ENCODE data around the gene FAM83B.

Gene FAM83B

DNA sequence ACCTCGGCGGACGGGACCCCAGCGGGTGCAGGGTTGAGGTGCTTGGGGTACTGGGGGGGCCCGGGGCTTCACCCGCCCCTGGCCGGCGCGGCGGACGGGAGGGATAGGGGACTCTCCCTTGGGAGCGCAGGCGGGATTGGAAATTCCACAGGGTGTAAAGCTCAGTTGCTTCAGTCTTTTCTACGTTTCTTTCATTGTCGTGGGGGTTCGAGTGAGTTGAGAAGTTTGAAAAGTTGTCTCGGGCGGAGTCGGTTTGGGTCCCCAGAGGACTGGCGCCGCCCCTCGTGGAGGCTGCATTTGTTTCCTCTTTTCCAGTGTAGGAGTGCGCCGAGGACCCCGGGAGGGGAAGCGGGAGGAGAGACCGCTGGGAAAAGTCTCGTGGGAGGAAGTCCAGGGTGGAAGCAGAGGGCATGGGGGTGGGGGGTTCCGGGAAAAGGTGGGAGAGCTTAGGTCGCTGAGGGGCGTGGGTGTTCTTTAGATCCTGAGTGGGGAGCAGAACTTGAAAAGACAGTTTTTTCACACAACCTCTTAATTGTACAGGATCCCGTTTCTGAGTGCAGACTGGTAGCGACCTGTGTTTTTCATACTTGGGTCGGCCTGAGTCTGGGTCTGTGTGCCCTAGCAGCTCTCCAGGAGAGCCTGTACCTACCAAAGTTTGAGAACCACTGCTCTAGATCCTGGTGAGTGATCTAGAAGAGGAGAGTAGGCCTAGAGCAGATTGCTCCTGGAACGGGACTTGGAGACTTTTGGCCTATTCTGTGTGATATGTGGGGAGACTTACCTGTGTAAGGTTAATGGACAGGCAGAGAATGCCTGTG is 495 bp downstream of the FAM83B start (continued):
- TF ChIP-seq, protein P1, sequence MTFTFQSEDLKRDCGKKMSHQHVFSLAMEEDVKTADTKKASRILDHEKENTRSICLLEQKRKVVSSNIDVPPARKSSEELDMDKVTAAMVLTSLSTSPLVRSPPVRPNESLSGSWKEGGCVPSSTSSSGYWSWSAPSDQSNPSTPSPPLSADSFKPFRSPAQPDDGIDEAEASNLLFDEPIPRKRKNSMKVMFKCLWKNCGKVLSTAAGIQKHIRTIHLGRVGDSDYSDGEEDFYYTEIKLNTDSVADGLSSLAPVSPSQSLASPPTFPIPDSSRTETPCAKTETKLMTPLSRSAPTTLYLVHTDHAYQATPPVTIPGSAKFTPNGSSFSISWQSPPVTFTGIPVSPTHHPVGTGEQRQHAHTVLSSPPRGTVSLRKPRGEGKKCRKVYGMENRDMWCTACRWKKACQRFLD (tag by site-specific recombination; IDR thresholded peaks at IDR 0.05) = no peak
- no peak for TF ChIP-seq ZSCAN16 (tag by site-specific recombination; IDR thresholded peaks at IDR 0.05)
- TF ChIP-seq, protein P2, sequence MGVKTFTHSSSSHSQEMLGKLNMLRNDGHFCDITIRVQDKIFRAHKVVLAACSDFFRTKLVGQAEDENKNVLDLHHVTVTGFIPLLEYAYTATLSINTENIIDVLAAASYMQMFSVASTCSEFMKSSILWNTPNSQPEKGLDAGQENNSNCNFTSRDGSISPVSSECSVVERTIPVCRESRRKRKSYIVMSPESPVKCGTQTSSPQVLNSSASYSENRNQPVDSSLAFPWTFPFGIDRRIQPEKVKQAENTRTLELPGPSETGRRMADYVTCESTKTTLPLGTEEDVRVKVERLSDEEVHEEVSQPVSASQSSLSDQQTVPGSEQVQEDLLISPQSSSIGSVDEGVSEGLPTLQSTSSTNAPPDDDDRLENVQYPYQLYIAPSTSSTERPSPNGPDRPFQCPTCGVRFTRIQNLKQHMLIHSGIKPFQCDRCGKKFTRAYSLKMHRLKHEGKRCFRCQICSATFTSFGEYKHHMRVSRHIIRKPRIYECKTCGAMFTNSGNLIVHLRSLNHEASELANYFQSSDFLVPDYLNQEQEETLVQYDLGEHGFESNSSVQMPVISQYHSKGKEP (tag by site-specific recombination; IDR thresholded peaks at IDR 0.05) = no peak
- TF ChIP-seq ZNF624 (tag by site-specific recombination; IDR thresholded peaks at IDR 0.05) = no peak
- no peak; the same call in 1 of the 2 replicates for TF ChIP-seq WT1 (tag by site-specific recombination; IDR thresholded peaks at IDR 0.05)
- TF ChIP-seq, protein P3, sequence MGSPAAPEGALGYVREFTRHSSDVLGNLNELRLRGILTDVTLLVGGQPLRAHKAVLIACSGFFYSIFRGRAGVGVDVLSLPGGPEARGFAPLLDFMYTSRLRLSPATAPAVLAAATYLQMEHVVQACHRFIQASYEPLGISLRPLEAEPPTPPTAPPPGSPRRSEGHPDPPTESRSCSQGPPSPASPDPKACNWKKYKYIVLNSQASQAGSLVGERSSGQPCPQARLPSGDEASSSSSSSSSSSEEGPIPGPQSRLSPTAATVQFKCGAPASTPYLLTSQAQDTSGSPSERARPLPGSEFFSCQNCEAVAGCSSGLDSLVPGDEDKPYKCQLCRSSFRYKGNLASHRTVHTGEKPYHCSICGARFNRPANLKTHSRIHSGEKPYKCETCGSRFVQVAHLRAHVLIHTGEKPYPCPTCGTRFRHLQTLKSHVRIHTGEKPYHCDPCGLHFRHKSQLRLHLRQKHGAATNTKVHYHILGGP (tag by site-specific recombination; IDR thresholded peaks at IDR 0.05) = no peak
- TF ChIP-seq ZFP69B (tag by site-specific recombination; IDR thresholded peaks at IDR 0.05) = no peak
- TF ChIP-seq SP3 (tag by site-specific recombination; IDR thresholded peaks at IDR 0.05) = peak; percentile 41; the same call in 1 of the 2 replicates
- TF ChIP-seq ZNF785 (tag by site-specific recombination; IDR thresholded peaks at IDR 0.05) = no peak
- 0 out of 2 replicates have a peak, but pooled peaks have one; percentile 22 for TF ChIP-seq ZNF600 (tag by site-specific recombination; IDR thresholded peaks at IDR 0.05)
- TF ChIP-seq, protein P4, sequence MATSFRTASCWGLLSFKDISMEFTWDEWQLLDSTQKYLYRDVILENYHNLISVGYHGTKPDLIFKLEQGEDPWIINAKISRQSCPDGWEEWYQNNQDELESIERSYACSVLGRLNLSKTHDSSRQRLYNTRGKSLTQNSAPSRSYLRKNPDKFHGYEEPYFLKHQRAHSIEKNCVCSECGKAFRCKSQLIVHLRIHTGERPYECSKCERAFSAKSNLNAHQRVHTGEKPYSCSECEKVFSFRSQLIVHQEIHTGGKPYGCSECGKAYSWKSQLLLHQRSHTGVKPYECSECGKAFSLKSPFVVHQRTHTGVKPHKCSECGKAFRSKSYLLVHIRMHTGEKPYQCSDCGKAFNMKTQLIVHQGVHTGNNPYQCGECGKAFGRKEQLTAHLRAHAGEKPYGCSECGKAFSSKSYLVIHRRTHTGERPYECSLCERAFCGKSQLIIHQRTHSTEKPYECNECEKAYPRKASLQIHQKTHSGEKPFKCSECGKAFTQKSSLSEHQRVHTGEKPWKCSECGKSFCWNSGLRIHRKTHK (tag by site-specific recombination; IDR thresholded peaks at IDR 0.05) = no peak
- TF ChIP-seq OSR2 (tag by site-specific recombination; IDR thresholded peaks at IDR 0.05) = no peak
- TF ChIP-seq ZNF221 (tag by site-specific recombination; IDR thresholded peaks at IDR 0.05; ENCODE audit: borderline replicate concordance) = no peak
- TF ChIP-seq ZNF214 (tag by site-specific recombination; IDR thresholded peaks at IDR 0.05; ENCODE audit: borderline replicate concordance) = no peak
- peak; percentile 49 for TF ChIP-seq GLIS1 (tag by site-specific recombination; IDR thresholded peaks at IDR 0.05)
- TF ChIP-seq ZNF610 (tag by site-specific recombination; IDR thresholded peaks at IDR 0.05; ENCODE audit: borderline replicate concordance) = peak; percentile 15; the same call in 1 of the 2 replicates
- TF ChIP-seq, protein P5, sequence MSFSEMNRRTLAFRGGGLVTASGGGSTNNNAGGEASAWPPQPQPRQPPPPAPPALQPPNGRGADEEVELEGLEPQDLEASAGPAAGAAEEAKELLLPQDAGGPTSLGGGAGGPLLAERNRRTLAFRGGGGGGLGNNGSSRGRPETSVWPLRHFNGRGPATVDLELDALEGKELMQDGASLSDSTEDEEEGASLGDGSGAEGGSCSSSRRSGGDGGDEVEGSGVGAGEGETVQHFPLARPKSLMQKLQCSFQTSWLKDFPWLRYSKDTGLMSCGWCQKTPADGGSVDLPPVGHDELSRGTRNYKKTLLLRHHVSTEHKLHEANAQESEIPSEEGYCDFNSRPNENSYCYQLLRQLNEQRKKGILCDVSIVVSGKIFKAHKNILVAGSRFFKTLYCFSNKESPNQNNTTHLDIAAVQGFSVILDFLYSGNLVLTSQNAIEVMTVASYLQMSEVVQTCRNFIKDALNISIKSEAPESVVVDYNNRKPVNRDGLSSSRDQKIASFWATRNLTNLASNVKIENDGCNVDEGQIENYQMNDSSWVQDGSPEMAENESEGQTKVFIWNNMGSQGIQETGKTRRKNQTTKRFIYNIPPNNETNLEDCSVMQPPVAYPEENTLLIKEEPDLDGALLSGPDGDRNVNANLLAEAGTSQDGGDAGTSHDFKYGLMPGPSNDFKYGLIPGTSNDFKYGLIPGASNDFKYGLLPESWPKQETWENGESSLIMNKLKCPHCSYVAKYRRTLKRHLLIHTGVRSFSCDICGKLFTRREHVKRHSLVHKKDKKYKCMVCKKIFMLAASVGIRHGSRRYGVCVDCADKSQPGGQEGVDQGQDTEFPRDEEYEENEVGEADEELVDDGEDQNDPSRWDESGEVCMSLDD (tag by site-specific recombination; IDR thresholded peaks at IDR 0.05) = peak; percentile 75
- TF ChIP-seq ZNF239 (tag by site-specific recombination; IDR thresholded peaks at IDR 0.05) = no peak
- TF ChIP-seq, protein P6, sequence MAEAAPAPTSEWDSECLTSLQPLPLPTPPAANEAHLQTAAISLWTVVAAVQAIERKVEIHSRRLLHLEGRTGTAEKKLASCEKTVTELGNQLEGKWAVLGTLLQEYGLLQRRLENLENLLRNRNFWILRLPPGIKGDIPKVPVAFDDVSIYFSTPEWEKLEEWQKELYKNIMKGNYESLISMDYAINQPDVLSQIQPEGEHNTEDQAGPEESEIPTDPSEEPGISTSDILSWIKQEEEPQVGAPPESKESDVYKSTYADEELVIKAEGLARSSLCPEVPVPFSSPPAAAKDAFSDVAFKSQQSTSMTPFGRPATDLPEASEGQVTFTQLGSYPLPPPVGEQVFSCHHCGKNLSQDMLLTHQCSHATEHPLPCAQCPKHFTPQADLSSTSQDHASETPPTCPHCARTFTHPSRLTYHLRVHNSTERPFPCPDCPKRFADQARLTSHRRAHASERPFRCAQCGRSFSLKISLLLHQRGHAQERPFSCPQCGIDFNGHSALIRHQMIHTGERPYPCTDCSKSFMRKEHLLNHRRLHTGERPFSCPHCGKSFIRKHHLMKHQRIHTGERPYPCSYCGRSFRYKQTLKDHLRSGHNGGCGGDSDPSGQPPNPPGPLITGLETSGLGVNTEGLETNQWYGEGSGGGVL (tag by site-specific recombination; IDR thresholded peaks at IDR 0.05) = peak; percentile 80
- TF ChIP-seq, protein P7, sequence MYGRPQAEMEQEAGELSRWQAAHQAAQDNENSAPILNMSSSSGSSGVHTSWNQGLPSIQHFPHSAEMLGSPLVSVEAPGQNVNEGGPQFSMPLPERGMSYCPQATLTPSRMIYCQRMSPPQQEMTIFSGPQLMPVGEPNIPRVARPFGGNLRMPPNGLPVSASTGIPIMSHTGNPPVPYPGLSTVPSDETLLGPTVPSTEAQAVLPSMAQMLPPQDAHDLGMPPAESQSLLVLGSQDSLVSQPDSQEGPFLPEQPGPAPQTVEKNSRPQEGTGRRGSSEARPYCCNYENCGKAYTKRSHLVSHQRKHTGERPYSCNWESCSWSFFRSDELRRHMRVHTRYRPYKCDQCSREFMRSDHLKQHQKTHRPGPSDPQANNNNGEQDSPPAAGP (tag by site-specific recombination; IDR thresholded peaks at IDR 0.05) = 0 out of 2 replicates have a peak, but pooled peaks have one; percentile 48
- TF ChIP-seq, protein P8, sequence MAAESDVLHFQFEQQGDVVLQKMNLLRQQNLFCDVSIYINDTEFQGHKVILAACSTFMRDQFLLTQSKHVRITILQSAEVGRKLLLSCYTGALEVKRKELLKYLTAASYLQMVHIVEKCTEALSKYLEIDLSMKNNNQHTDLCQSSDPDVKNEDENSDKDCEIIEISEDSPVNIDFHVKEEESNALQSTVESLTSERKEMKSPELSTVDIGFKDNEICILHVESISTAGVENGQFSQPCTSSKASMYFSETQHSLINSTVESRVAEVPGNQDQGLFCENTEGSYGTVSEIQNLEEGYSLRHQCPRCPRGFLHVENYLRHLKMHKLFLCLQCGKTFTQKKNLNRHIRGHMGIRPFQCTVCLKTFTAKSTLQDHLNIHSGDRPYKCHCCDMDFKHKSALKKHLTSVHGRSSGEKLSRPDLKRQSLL (tag by site-specific recombination; IDR thresholded peaks at IDR 0.05) = no peak
- TF ChIP-seq, protein P9, sequence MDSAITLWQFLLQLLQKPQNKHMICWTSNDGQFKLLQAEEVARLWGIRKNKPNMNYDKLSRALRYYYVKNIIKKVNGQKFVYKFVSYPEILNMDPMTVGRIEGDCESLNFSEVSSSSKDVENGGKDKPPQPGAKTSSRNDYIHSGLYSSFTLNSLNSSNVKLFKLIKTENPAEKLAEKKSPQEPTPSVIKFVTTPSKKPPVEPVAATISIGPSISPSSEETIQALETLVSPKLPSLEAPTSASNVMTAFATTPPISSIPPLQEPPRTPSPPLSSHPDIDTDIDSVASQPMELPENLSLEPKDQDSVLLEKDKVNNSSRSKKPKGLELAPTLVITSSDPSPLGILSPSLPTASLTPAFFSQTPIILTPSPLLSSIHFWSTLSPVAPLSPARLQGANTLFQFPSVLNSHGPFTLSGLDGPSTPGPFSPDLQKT (IDR thresholded peaks at IDR 0.05; ENCODE audit: borderline replicate concordance, low read depth, low read length) = no peak
- peak; percentile 81 for TF ChIP-seq ZNF335 (tag by site-specific recombination; conservative IDR thresholded peaks at IDR 0.05)
- TF ChIP-seq EGR2 (tag by site-specific recombination; IDR thresholded peaks at IDR 0.05; ENCODE audit: low read depth) = peak; percentile 98

All from HEK293 (cell line).